Mesenchymal stem cell (in vitro differentiated cells and primary cell): ENCODE results near the gene NLRP1.

Source experiments
- DNase-seq: peaks from one replicate; pipeline ENCODE4 v3.0.0-alpha.2; 2013
- H2AFZ ChIP-seq: one replicate; pipeline ENCODE4 v1.6.1; 2013; ENCODE audit warnings: low read depth, mild to moderate bottlenecking, control low read depth, inconsistent platforms, low read length, moderate library complexity
- H2AK5ac ChIP-seq: 2 replicates; pipeline ENCODE4 v1.6.1; 2013; ENCODE audit warnings: low read length, moderate library complexity, mild to moderate bottlenecking, inconsistent platforms; ENCODE audit not compliant: severe bottlenecking
- H2BK120ac ChIP-seq: one replicate; pipeline ENCODE4 v1.6.1; 2013; ENCODE audit warnings: low read depth, mild to moderate bottlenecking, inconsistent platforms, low read length, moderate library complexity
- H2BK12ac ChIP-seq, 2 experiments: one replicate each; pipeline ENCODE4 v1.6.1; 2013; ENCODE audit warnings: inconsistent platforms in 2 of 2, low read length in 2 of 2, mild to moderate bottlenecking in 2 of 2, moderate library complexity in 2 of 2, control low read depth in 1 of 2
- H2BK15ac ChIP-seq: one replicate; pipeline ENCODE4 v1.6.1; 2013; ENCODE audit warnings: mild to moderate bottlenecking, low read depth, inconsistent platforms; ENCODE audit not compliant: poor library complexity, severe bottlenecking
- H2BK5ac ChIP-seq: 2 replicates; pipeline ENCODE4 v1.6.1; 2013; ENCODE audit warnings: low read depth, mild to moderate bottlenecking, low read length, control low read depth, inconsistent platforms; ENCODE audit not compliant: poor library complexity, severe bottlenecking
- H3K14ac ChIP-seq, 2 experiments: one replicate each; pipeline ENCODE4 v1.6.1; 2013; ENCODE audit warnings: inconsistent platforms in 2 of 2, low read length in 2 of 2, control low read depth in 1 of 2, mild to moderate bottlenecking in 1 of 2, moderate library complexity in 1 of 2
- H3K18ac ChIP-seq, 2 experiments: one replicate each; pipeline ENCODE4 v1.6.1; 2013; ENCODE audit warnings: inconsistent platforms in 2 of 2, low read length in 2 of 2, control low read depth in 1 of 2, low read depth in 1 of 2, mild to moderate bottlenecking in 1 of 2
- H3K23ac ChIP-seq, 2 experiments: one replicate each; pipeline ENCODE4 v1.6.1; 2013; ENCODE audit warnings: inconsistent platforms in 2 of 2, low read length in 2 of 2, mild to moderate bottlenecking in 2 of 2, moderate library complexity in 2 of 2, control low read depth in 1 of 2
- H3K27ac ChIP-seq: 2 replicates; pipeline ENCODE4 v1.5.1; 2013; ENCODE audit warnings: mild to moderate bottlenecking, moderate library complexity, low read length, control low read depth, inconsistent platforms; ENCODE audit not compliant: poor library complexity, severe bottlenecking
- H3K27me3 ChIP-seq, 2 experiments: 2 replicates each; pipeline versions ENCODE4 v1.6.1 to v1.7.0; 2013; ENCODE audit warnings: low read length in 2 of 2, mild to moderate bottlenecking in 2 of 2, moderate library complexity in 2 of 2, control low read depth in 1 of 2, inconsistent platforms in 1 of 2; ENCODE audit not compliant: control insufficient read depth in 1 of 2, insufficient read depth in 1 of 2
- H3K36me3 ChIP-seq, 2 experiments: 2 replicates each; pipeline versions ENCODE4 v1.6.1 to v1.7.0; 2013; ENCODE audit warnings: low read length in 2 of 2, control low read depth in 1 of 2, inconsistent platforms in 1 of 2, low read depth in 1 of 2, mild to moderate bottlenecking in 1 of 2; ENCODE audit not compliant: insufficient read depth in 2 of 2, control insufficient read depth in 1 of 2
- H3K4ac ChIP-seq, 2 experiments: one replicate each; pipeline ENCODE4 v1.6.1; 2013; ENCODE audit warnings: inconsistent platforms in 2 of 2, low read length in 2 of 2, mild to moderate bottlenecking in 2 of 2, moderate library complexity in 2 of 2, control low read depth in 1 of 2, low read depth in 1 of 2
- H3K4me1 ChIP-seq: 2 replicates; pipeline ENCODE4 v1.6.1; 2013; ENCODE audit warnings: low read depth, low read length, control low read depth; ENCODE audit not compliant: control insufficient read depth, insufficient read depth
- H3K4me2 ChIP-seq: 2 replicates; pipeline ENCODE4 v1.6.1; 2013; ENCODE audit warnings: low read length, mild to moderate bottlenecking, inconsistent platforms; ENCODE audit not compliant: poor library complexity, severe bottlenecking
- H3K4me3 ChIP-seq, 2 experiments: 2 replicates each; pipeline versions ENCODE4 v1.5.1 to v1.7.0; 2013; ENCODE audit warnings: low read length in 2 of 2, mild to moderate bottlenecking in 2 of 2, control low read depth in 1 of 2, low read depth in 1 of 2; ENCODE audit not compliant: insufficient read depth in 1 of 2
- H3K79me1 ChIP-seq: replicated peaks from 2 replicates; pipeline ENCODE4 v1.6.1; 2013; ENCODE audit warnings: mild to moderate bottlenecking, control low read depth, low read length, inconsistent platforms; ENCODE audit not compliant: poor library complexity, severe bottlenecking
- H3K9ac ChIP-seq: 2 replicates; pipeline ENCODE4 v1.7.0; 2013; ENCODE audit warnings: mild to moderate bottlenecking, low read length, moderate library complexity
- H3K9me3 ChIP-seq: 2 replicates; pipeline ENCODE4 v1.7.0; 2013; ENCODE audit warnings: mild to moderate bottlenecking, low read length; ENCODE audit not compliant: control insufficient read depth
- H4K8ac ChIP-seq: one replicate; pipeline ENCODE4 v1.6.1; 2013; ENCODE audit warnings: inconsistent platforms, mild to moderate bottlenecking, low read length, moderate library complexity
- H4K91ac ChIP-seq: one replicate; pipeline ENCODE4 v1.6.1; 2013; ENCODE audit warnings: mild to moderate bottlenecking, low read length, inconsistent platforms
- WGBS: methylation state at CpG from one replicate; pipeline ENCODE4 v1.1.7; 2013; ENCODE audit warnings: mixed read lengths; 5-methylcytosine and 5-hydroxymethylcytosine counted together

The NLRP1 gene

GRCh38 chr17:5488752-5489151, 95.6 kb downstream of the NLRP1 start:
- WGBS: 97% methylated on average over 7 of the region's 8 CpGs
- Histone ChIP-seq H3K14ac (no peak overlapping the region), H3K4ac (no peak overlapping the region)

GRCh38 chr17:5486206-5487124, 97.8 kb downstream of the NLRP1 start, which contains the start of gene MIS12:
Gene MIS12, plus strand, starts transcription at chr17:5486566. Its CDS starts 2,297 bp downstream, at chr17:5488863.
- peak within 1 kb of the TSS; percentile 87 for H2AFZ ChIP-seq
- H3K23ac ChIP-seq: peak within 1 kb of the TSS in 1 of 2 experiments; percentile 75
- H2AK5ac ChIP-seq: peak within 1 kb of the TSS; percentile 71
- H3K14ac ChIP-seq: peak within 1 kb of the TSS in 1 of 2 experiments; percentile 89
- peak within 1 kb of the TSS; percentile 100 for H3K27ac ChIP-seq
- peak within 1 kb of the TSS; percentile 97 for H3K9ac ChIP-seq
- H3K36me3 ChIP-seq: peaks cover 10 to 65% of the 10 kb centered on the region in 2 experiments
- peaks cover 28% of the 10 kb centered on the region for H3K79me1 ChIP-seq
- H2BK5ac ChIP-seq: peak within 1 kb of the TSS; percentile 94
- no peak within 1 kb of the TSS for H2BK15ac ChIP-seq
- H2BK12ac ChIP-seq: peak within 1 kb of the TSS in 1 of 2 experiments; percentile 32
- under 1% methylated on average over 73 of the region's 77 CpGs for WGBS
- H2BK120ac ChIP-seq: peak within 1 kb of the TSS; percentile 73
- peak within 1 kb of the TSS; percentile 99 for H4K91ac ChIP-seq
- peak within 1 kb of the TSS; percentile 84 to 99 for H3K4ac ChIP-seq
- H3K4me1 ChIP-seq: peaks cover 6% of the 10 kb centered on the region
- H3K4me2 ChIP-seq: peak within 1 kb of the TSS; percentile 95
- peak within 1 kb of the TSS; percentile 88 to 94 for H3K4me3 ChIP-seq
- DNase-seq: peak; percentile 100
- no peaks in the 10 kb centered on the region for H3K9me3 ChIP-seq
- peak within 1 kb of the TSS; percentile 98 for H3K18ac ChIP-seq
- no peaks in the 10 kb centered on the region for H3K27me3 ChIP-seq
- H4K8ac ChIP-seq: peak within 1 kb of the TSS; percentile 99

More at GRCh38 chr17:5488752-5489151, 95.6 kb downstream of the NLRP1 start:
- Histone ChIP-seq H3K4me1 (peaks cover 6% of the 10 kb centered on the region), H3K23ac (no peak overlapping the region), H3K27ac (no peak overlapping the region), H3K18ac (no peak overlapping the region), H3K4me3 (no peak overlapping the region), H3K27me3 (no peaks in the 10 kb centered on the region), H3K4me2 (no peak overlapping the region), H3K79me1 (peaks cover 20% of the 10 kb centered on the region), H2BK120ac (no peak overlapping the region), H4K91ac (no peak overlapping the region), H2BK15ac (no peak overlapping the region), H2AK5ac (no peak overlapping the region), H2BK5ac (no peak overlapping the region), H3K36me3 (peaks cover 6 to 42% of the 10 kb centered on the region in 2 experiments), H2AFZ (no peak overlapping the region), H3K9me3 (no peaks in the 10 kb centered on the region), H2BK12ac (no peak overlapping the region), H3K9ac (no peak overlapping the region), H4K8ac (no peak overlapping the region)
- no peak for DNase-seq

- Histone ChIP-seq H2AK5ac (peak within 1 kb of the TSS; percentile 71), H4K8ac (peak within 1 kb of the TSS; percentile 99), H3K9ac (peak within 1 kb of the TSS; percentile 97), H2AFZ (peak within 1 kb of the TSS; percentile 87), H3K4me1 (peaks cover 6% of the 10 kb centered on the region), H2BK12ac (peak within 1 kb of the TSS in 1 of 2 experiments; percentile 32), H3K4ac (peak within 1 kb of the TSS; percentile 84 to 99), H2BK15ac (no peak within 1 kb of the TSS), H3K27me3 (no peaks in the 10 kb centered on the region), H2BK5ac (peak within 1 kb of the TSS; percentile 94), H3K4me3 (peak within 1 kb of the TSS; percentile 88 to 94), H3K18ac (peak within 1 kb of the TSS; percentile 98), H3K9me3 (no peaks in the 10 kb centered on the region), H3K79me1 (peaks cover 31% of the 10 kb centered on the region), H4K91ac (peak within 1 kb of the TSS; percentile 99), H3K4me2 (peak within 1 kb of the TSS; percentile 95), H3K36me3 (peaks cover 10 to 70% of the 10 kb centered on the region in 2 experiments), H2BK120ac (peak within 1 kb of the TSS; percentile 73), H3K27ac (peak within 1 kb of the TSS; percentile 100), H3K14ac (peak within 1 kb of the TSS in 1 of 2 experiments; percentile 89), H3K23ac (peak within 1 kb of the TSS in 1 of 2 experiments; percentile 75)
- under 1% methylated on average over 22 of the region's 29 CpGs for WGBS
- no peak for DNase-seq
These were observed 98.8 kb downstream of the NLRP1 start, which contains the start of gene DERL2 for GRCh38 chr17:5485270-5486205. Gene DERL2, minus strand, starts transcription at chr17:5486178. Its CDS starts 17 bp downstream, at chr17:5486161.
